DOHH2 (cell line): Measurements from ENCODE around the gene DNAJC11.

ENCODE experiments used
- H3F3A ChIP-seq: fragments of 200-600 bp; sonication (generic), shearing (Covaris generic); 2 replicates; pipeline ENCODE4 v1.6.0; 2016; ENCODE audit warnings: antibody characterized with exemption, mild to moderate bottlenecking; ENCODE audit not compliant: control insufficient read depth, insufficient read depth
- H3K27ac ChIP-seq: fragments of 200-600 bp; sonication (generic); 2 replicates; pipeline ENCODE4 v1.5.1; 2014; ENCODE audit warnings: low read depth, mild to moderate bottlenecking, low read length, moderate library complexity
- H3K27me3 ChIP-seq: fragments of 200-600 bp; sonication (generic); 2 replicates; pipeline ENCODE4 v1.6.1; 2014; ENCODE audit warnings: mild to moderate bottlenecking, low read length, mixed read lengths; ENCODE audit not compliant: control insufficient read depth
- H3K36me3 ChIP-seq: fragments of 200-600 bp; sonication (generic); 2 replicates; pipeline ENCODE4 v1.6.1; 2014; ENCODE audit warnings: mild to moderate bottlenecking, low read length, moderate library complexity, mixed read lengths; ENCODE audit not compliant: control insufficient read depth
- H3K4me1 ChIP-seq: fragments of 200-600 bp; sonication (generic); 2 replicates; pipeline ENCODE4 v1.6.1; 2014; ENCODE audit warnings: mild to moderate bottlenecking, low read length, mixed read lengths; ENCODE audit not compliant: control insufficient read depth
- H3K4me2 ChIP-seq: fragments of 200-600 bp; sonication (generic); 2 replicates; pipeline ENCODE4 v1.6.0; 2014; ENCODE audit warnings: mild to moderate bottlenecking, low read length, moderate library complexity
- H3K4me3 ChIP-seq: fragments of 200-600 bp; sonication (generic); 2 replicates; pipeline ENCODE4 v1.5.1; 2014; ENCODE audit warnings: mild to moderate bottlenecking, low read length, mixed read lengths
- H3K79me2 ChIP-seq: fragments of 200-600 bp; sonication (generic); 2 replicates; pipeline ENCODE4 v1.6.1; 2014; ENCODE audit warnings: mild to moderate bottlenecking, low read length, mixed read lengths; ENCODE audit not compliant: control insufficient read depth
- H3K9me2 ChIP-seq: fragments of 200-600 bp; sonication (generic); replicated peaks from 2 replicates; pipeline ENCODE4 v1.6.1; 2014; ENCODE audit warnings: mild to moderate bottlenecking, low read length, mixed read lengths; ENCODE audit not compliant: control insufficient read depth
- H3K9me3 ChIP-seq: fragments of 200-600 bp; sonication (generic); 2 replicates; pipeline ENCODE4 v1.6.1; 2014; ENCODE audit warnings: antibody characterized with exemption, low read length, mixed read lengths; ENCODE audit not compliant: control insufficient read depth, insufficient read depth
- H4K20me1 ChIP-seq: fragments of 200-600 bp; sonication (generic); 2 replicates; pipeline ENCODE4 v1.6.0; 2014; ENCODE audit warnings: low read depth, mild to moderate bottlenecking, antibody characterized with exemption, low read length, moderate library complexity; ENCODE audit not compliant: control insufficient read depth, insufficient read depth
- CTCF ChIP-seq: fragments of 200-600 bp; sonication (generic); IDR thresholded peaks from one replicate; pipeline ENCODE4 v1.5.1; 2014; ENCODE audit warnings: antibody characterized with exemption, mild to moderate bottlenecking, low read depth, low read length; ENCODE audit not compliant: poor library complexity, severe bottlenecking
- EZH2phosphoT487 ChIP-seq: fragments of 200-600 bp; sonication (generic); IDR thresholded peaks from 2 replicates; pipeline ENCODE4 v1.6.1; 2017; ENCODE audit warnings: borderline replicate concordance, mild to moderate bottlenecking, antibody characterized with exemption, low read length, moderate library complexity, mixed read lengths

Gene DNAJC11

GRCh38 chr1:6591222-6591621, 110.4 kb downstream of the DNAJC11 start:
- TF ChIP-seq CTCF, result no peak
- TF ChIP-seq EZH2phosphoT487, result no peak
- Histone ChIP-seq H3K4me1 (peaks cover 11% of the 10 kb centered on the region), H3K9me2 (no peaks in the 10 kb centered on the region), H3F3A (peaks cover 3% of the 10 kb centered on the region; the same call in 1 of the 2 replicates), H3K9me3 (no peaks in the 10 kb centered on the region), H4K20me1 (no peaks in the 10 kb centered on the region), H3K27ac (no peak overlapping the region), H3K27me3 (no peaks in the 10 kb centered on the region), H3K4me3 (no peak overlapping the region), H3K36me3 (peaks cover 42% of the 10 kb centered on the region), H3K79me2 (no peaks in the 10 kb centered on the region), H3K4me2 (no peak overlapping the region)

GRCh38 chr1:6590046-6590445, 111.6 kb downstream of the DNAJC11 start:
- peaks cover under 1% of the 10 kb centered on the region; the same call in 1 of the 2 replicates for H3F3A ChIP-seq
- no peaks in the 10 kb centered on the region for H3K27me3 ChIP-seq
- no peaks in the 10 kb centered on the region for H3K79me2 ChIP-seq
- no peak overlapping the region for H3K4me2 ChIP-seq
- H4K20me1 ChIP-seq, result no peaks in the 10 kb centered on the region
- no peaks in the 10 kb centered on the region for H3K9me3 ChIP-seq
- H3K36me3 ChIP-seq, result peaks cover 43% of the 10 kb centered on the region
- H3K4me1 ChIP-seq, result peaks cover 11% of the 10 kb centered on the region
- TF ChIP-seq CTCF (no peak), EZH2phosphoT487 (no peak)
- H3K9me2 ChIP-seq, result no peaks in the 10 kb centered on the region
- no peak overlapping the region for H3K4me3 ChIP-seq
- H3K27ac ChIP-seq, result no peak overlapping the region

- H3K79me2 ChIP-seq, result peaks cover 5% of the 10 kb centered on the region; the same call in 1 of the 2 replicates
- no peaks in the 10 kb centered on the region for H3K9me2 ChIP-seq
- no peaks in the 10 kb centered on the region for H3K27me3 ChIP-seq
- H3F3A ChIP-seq, result no peaks in the 10 kb centered on the region; the same call in 1 of the 2 replicates
- H4K20me1 ChIP-seq, result no peaks in the 10 kb centered on the region
- H3K9me3 ChIP-seq, result no peaks in the 10 kb centered on the region
- H3K4me3 ChIP-seq, result no peak overlapping the region
- TF ChIP-seq EZH2phosphoT487 (no peak), CTCF (no peak)
- H3K4me1 ChIP-seq, result peaks cover 11% of the 10 kb centered on the region
- H3K36me3 ChIP-seq, result peaks cover 47% of the 10 kb centered on the region
- H3K4me2 ChIP-seq, result no peak overlapping the region
- H3K27ac ChIP-seq, result no peak overlapping the region
Measured at GRCh38 chr1:6588893-6589520, 112.6 kb downstream of the DNAJC11 start.
